Activated CD8-positive, alpha-beta T cell treated with anti-CD3 and anti-CD28 coated beads, Interleukin-2, amount 10 ng/mL, durations not matched to agents 7 days and 5 days (primary cell): ENCODE data around the gene RASGRP4. TPM values are rescaled to one million over a fixed set of nuclear protein-coding genes. Genes with fewer than 3 reads are reported as not detected.

Experiments used
- ATAC-seq: fragments of 150-1000 bp; cut with Tn5 transposase; one replicate; pipeline ENCODE4 v1.10.0; 2021; ENCODE audit warnings: moderate library complexity
- CTCF ChIA-PET: fragments of 350-600 bp; sonication (Branson Sonifier 250); formaldehyde crosslinking; loops from one replicate; lab custom pipeline; 2021; ENCODE audit warnings: antibody characterized with exemption; lab: Charles Lee
- POLR2A ChIA-PET: fragments of 350-600 bp; sonication (Branson Sonifier 250); formaldehyde crosslinking; loops from one replicate; lab custom pipeline; 2021; ENCODE audit warnings: antibody characterized with exemption; lab: Charles Lee
- DNase-seq: peaks from one replicate; pipeline ENCODE4 v3.0.0-alpha.2; 2020
- H3K27ac Mint-ChIP-seq: one replicate; pipeline ENCODE4 v1.8.0; 2021; ENCODE audit warnings: mild to moderate bottlenecking, mixed read lengths
- H3K27me3 Mint-ChIP-seq: one replicate; pipeline ENCODE4 v1.8.0; 2021; ENCODE audit warnings: low read depth, mixed read lengths
- H3K36me3 Mint-ChIP-seq: one replicate; pipeline ENCODE4 v1.8.0; 2021; ENCODE audit warnings: low read depth, mixed read lengths
- H3K4me1 Mint-ChIP-seq: one replicate; pipeline ENCODE4 v1.8.0; 2021; ENCODE audit warnings: low read depth, mixed read lengths
- H3K4me3 Mint-ChIP-seq: one replicate; pipeline ENCODE4 v1.8.0; 2021; ENCODE audit warnings: mild to moderate bottlenecking, mixed read lengths
- H3K9me3 Mint-ChIP-seq: one replicate; pipeline ENCODE4 v1.8.0; 2022; ENCODE audit warnings: mixed read lengths; ENCODE audit not compliant: insufficient read depth
- total RNA-seq, 2 experiments: library from RNA; stranded (reverse); gene quantifications; one replicate each; pipeline ENCODE4 v1.2.3, GENCODE V29; 2021

RASGRP4 gene
- total RNA-seq, 2 experiments from 2014 or later, result 0.42 to 0.50 TPM

DNA sequence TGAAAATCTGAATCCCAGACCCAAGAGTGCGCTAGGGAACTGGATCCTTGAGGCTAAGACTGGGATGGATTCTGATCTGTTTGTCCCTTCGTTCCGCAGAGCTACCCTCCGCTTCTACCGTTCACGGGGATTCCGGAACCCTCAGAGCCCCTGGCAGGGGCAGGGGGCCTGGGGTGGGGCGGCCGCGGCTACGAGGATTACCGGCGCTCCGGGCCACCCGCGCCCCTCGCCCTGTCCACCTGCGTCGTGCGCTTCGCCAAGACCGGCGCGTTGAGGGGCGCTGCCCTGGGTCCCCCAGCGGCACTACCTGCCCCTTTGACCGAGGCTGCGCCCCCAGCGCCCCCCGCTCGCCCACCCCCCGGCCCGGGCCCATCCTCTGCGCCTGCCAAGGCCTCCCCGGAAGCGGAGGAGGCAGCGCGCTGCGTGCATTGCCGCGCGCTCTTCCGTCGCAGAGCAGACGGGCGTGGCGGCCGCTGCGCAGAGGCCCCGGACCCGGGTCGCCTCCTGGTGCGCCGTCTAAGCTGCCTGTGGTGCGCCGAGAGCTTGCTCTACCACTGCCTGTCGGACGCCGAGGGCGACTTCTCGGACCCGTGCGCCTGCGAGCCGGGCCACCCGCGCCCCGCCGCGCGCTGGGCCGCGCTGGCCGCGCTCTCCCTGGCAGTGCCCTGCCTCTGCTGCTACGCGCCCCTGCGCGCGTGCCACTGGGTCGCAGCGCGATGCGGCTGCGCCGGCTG is 30.5 kb downstream of the RASGRP4 start:
- Mint-ChIP-seq H3K4me1 (peaks cover 23% of the 10 kb centered on the region), H3K9me3 (no peaks in the 10 kb centered on the region), H3K36me3 (no peaks in the 10 kb centered on the region), H3K27me3 (peaks cover 38% of the 10 kb centered on the region), H3K4me3 (peak overlapping the region; percentile 66), H3K27ac (peak overlapping the region; percentile 65)
- CTCF ChIA-PET, result no interaction called here
- POLR2A ChIA-PET, result interaction anchor here (1.0 to 1.9 kb wide), 4 partner anchors 8 to 21 kb away, joined by 3 to 13 read pairs (median 6); partner anchors contain the start of gene PSMD8
- DNase-seq (peak; percentile 55), ATAC-seq (peak; percentile 83)

DNA sequence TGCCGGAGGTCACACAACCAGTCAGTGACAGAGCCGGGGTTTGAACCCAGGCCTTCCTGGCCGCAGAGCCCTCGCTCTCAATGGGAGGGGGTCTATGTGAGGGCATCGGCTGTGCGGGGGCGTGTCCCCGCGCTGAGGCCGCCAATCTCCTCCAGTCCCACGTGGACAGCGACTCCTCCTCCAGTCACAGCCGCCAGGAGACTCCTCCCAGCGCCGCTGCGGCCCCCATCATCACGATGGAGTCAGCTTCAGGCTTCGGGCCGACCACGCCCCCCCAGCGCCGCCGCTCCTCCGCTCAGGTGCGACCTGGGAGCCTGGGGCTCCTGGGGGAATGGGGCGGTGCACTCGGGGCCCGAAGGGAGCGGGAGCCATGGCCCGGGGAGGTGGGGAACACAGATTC is 31.5 kb downstream of the RASGRP4 start:
- H3K4me3 Mint-ChIP-seq, result peak overlapping the region; percentile 66
- ChIA-PET CTCF (interaction anchor here (0.7 to 2.7 kb wide), 3 partner anchors 9 to 167 kb away, joined by 3 to 26 read pairs (median 4); partner anchors contain the start of gene FAM98C), POLR2A (interaction anchor here (1.0 to 1.9 kb wide), 7 partner anchors 9 to 483 kb away, joined by 3 to 13 read pairs (median 5); partner anchors contain the start of genes PSMD8 and RINL)
- H3K4me1 Mint-ChIP-seq, result peaks cover 20% of the 10 kb centered on the region
- H3K36me3 Mint-ChIP-seq, result no peaks in the 10 kb centered on the region
- ATAC-seq, result peak; percentile 72
- H3K27ac Mint-ChIP-seq, result peak overlapping the region; percentile 65
- no peaks in the 10 kb centered on the region for H3K9me3 Mint-ChIP-seq
- H3K27me3 Mint-ChIP-seq, result peaks cover 42% of the 10 kb centered on the region
- peak; percentile 84 for DNase-seq

DNA sequence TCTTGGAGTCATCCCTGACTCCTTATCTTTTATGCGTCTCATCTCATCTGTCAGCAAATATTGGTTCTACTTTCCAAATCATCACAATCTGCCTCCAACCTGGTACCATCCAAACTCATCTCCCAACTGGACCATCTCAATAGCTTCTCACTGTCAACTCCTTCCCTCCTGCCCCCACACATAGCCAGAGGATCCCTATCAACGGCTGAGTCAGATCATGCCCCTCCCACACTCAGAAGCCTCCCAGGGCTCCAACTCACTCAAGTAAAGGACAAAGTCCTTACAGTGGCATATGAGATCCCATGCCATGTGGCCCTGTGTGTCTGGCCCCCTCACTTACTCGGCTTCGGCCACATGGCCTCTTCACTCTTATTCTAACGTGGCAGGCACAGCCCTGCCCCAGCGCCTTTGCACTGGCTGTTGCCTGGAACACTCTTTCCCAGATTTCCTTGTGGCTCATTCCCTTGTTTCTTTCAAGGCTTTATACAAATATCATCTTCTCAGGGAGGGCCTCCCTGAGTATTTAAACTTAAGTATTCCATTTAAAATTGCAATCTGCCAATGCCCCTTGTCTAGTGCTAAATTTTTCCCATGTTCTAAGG is 33.2 kb downstream of the RASGRP4 start:
- H3K4me1 Mint-ChIP-seq, result peaks cover 28% of the 10 kb centered on the region
- peaks cover 49% of the 10 kb centered on the region for H3K27me3 Mint-ChIP-seq
- no peak overlapping the region for H3K27ac Mint-ChIP-seq
- no peak for DNase-seq
- POLR2A ChIA-PET, result interaction anchor here (0.6 kb wide), 1 partner anchor 1893 kb away, joined by 4 read pairs; no protein-coding TSS in a partner anchor
- CTCF ChIA-PET, result interaction anchor here (2.7 kb wide), 1 partner anchor 10 kb away, joined by 26 read pairs; the partner anchor contains the start of gene FAM98C
- ATAC-seq, result no peak
- peaks cover 2% of the 10 kb centered on the region for H3K36me3 Mint-ChIP-seq
- H3K4me3 Mint-ChIP-seq, result no peak overlapping the region
- no peaks in the 10 kb centered on the region for H3K9me3 Mint-ChIP-seq

DNA sequence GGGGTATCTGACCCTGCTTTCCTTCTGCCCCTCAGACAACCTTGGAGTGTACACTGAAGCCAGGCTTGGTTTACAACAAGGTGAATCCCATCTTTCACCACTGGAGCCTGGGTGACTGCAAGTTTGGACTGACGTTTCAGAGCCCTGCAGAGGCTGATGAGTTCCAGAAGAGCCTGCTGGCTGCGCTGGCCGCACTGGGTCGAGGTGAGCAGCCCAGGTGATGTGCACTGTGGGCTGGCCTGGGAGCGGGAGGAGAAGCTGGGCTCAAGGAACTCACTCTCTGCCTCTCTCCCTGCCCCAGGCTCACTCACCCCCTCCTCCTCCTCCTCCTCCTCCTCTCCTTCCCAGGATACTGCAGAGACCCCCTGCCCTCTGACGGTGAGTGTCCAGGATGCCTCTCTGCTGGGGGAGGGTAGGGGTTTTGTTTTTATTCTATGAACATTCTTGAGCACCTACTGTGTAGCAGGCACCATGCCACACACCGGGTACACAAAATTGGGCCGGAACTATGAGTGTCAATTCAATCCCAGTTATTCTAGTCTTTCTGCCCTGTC is 34.0 kb downstream of the RASGRP4 start:
- POLR2A ChIA-PET, result no interaction called here
- no peak overlapping the region for H3K4me3 Mint-ChIP-seq
- no peak overlapping the region for H3K27ac Mint-ChIP-seq
- CTCF ChIA-PET, result no interaction called here
- H3K36me3 Mint-ChIP-seq, result peaks cover 6% of the 10 kb centered on the region
- H3K9me3 Mint-ChIP-seq, result no peaks in the 10 kb centered on the region
- ATAC-seq (no peak), DNase-seq (no peak)
- H3K4me1 Mint-ChIP-seq, result peaks cover 35% of the 10 kb centered on the region
- H3K27me3 Mint-ChIP-seq, result peaks cover 54% of the 10 kb centered on the region

DNA sequence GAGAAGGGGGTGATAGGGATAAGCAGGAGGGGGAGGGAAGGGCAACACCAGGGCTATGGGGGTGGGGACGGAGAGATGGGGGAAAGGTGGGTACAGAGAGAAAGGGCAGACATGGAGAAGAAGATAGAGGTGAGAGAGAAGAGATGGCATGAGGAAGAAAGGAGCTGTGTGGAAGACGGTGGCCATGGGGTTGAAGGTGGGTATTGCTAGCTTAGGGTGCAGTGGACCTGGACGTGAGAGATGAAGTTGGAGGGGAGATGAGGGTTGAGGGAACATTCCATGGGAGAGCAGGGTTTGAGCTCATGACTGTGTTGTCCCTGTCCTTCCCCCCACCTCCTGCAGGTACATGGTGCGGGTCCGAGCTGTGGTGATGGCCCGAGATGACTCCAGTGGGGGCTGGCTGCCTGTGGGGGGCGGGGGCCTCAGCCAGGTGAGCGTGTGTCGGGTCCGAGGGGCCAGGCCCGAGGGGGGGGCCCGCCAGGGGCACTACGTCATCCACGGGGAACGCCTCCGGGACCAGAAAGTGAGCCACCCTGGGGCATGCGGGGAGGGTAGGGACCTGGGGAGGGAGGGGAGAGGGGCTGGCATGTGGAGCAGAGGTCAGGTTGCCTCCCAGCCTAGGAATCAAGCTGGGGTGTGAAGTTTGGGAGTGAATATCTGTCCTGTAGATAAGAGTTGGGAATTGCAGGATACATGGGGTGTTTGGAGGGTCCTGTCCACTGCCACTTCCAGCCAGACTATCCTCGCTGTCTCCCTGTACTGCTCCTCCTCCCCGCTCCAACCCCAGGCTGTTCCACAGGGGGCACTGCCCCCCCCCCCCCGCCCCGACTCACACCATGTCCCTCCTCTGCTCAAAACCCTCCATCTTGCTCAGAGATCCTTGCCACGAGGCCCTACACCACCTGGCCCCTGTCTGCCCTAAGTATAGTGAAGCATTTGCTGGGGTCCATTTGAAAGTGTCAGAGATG is 35.8 kb downstream of the RASGRP4 start:
- Mint-ChIP-seq H3K27me3 (peaks cover 51% of the 10 kb centered on the region), H3K27ac (no peak overlapping the region), H3K4me1 (peaks cover 28% of the 10 kb centered on the region), H3K4me3 (no peak overlapping the region), H3K36me3 (peaks cover 6% of the 10 kb centered on the region), H3K9me3 (no peaks in the 10 kb centered on the region)
- ChIA-PET CTCF (interaction anchor here (1.7 to 2.1 kb wide), 2 partner anchors 13 to 16 kb away, joined by 4 to 11 read pairs; partner anchors contain the start of genes FAM98C and PSMD8), POLR2A (interaction anchor here (0.6 kb wide), 1 partner anchor 165 kb away, joined by 3 read pairs; no protein-coding TSS in a partner anchor)
- DNase-seq (no peak), ATAC-seq (no peak)

DNA sequence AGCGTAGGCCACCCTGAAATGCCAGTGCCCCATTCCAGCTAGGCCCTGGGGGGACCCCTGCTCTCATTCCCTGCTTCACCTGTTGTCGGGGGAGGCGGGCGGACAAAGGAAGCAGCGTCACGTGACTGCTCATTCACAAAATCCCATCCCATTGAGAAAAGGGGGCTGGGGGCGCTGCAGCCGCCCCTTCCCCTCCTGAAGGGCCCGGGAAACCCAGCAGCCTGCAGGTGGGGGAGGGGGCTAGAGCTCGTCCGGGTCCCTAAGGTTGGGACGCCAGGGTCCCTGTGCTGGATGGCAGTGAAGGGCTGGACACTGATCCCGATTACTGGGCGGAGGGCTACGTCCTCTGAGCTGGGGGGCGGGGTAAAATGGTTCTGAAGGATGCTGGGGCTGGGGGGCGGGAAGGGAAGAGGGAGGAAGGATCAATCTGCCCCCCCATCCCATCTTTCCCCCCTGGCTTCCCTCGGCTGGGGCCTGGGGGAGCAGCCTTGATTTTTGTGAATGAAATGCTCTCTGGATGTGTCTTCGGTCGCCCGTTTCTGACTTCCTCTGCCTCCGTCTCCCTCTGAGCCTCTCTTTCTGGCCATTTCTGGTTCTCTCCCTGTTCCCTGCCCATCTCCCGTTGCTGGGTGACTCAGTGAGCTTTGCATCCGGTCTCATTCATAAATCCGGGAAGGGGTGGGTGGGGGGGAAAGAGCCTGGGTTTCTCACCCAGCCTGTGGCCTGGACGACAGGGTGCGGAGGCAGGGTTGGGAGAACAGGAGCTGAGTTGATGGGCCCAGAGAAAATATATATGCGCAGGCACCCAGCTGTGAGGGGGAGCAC is 36.7 kb downstream of the RASGRP4 start:
- H3K9me3 Mint-ChIP-seq, result no peaks in the 10 kb centered on the region
- ATAC-seq (no peak), DNase-seq (no peak)
- ChIA-PET CTCF (interaction anchor here (1.7 to 2.1 kb wide), 2 partner anchors 14 to 15 kb away, joined by 4 to 11 read pairs; partner anchors contain the start of genes FAM98C and PSMD8), POLR2A (interaction anchor here (0.6 kb wide), 2 partner anchors 90 to 166 kb away, joined by 3 read pairs; no protein-coding TSS in a partner anchor)
- H3K27me3 Mint-ChIP-seq, result peaks cover 47% of the 10 kb centered on the region
- peaks cover 23% of the 10 kb centered on the region for H3K4me1 Mint-ChIP-seq
- H3K36me3 Mint-ChIP-seq, result peaks cover 15% of the 10 kb centered on the region
- no peak overlapping the region for H3K4me3 Mint-ChIP-seq
- no peak overlapping the region for H3K27ac Mint-ChIP-seq

DNA sequence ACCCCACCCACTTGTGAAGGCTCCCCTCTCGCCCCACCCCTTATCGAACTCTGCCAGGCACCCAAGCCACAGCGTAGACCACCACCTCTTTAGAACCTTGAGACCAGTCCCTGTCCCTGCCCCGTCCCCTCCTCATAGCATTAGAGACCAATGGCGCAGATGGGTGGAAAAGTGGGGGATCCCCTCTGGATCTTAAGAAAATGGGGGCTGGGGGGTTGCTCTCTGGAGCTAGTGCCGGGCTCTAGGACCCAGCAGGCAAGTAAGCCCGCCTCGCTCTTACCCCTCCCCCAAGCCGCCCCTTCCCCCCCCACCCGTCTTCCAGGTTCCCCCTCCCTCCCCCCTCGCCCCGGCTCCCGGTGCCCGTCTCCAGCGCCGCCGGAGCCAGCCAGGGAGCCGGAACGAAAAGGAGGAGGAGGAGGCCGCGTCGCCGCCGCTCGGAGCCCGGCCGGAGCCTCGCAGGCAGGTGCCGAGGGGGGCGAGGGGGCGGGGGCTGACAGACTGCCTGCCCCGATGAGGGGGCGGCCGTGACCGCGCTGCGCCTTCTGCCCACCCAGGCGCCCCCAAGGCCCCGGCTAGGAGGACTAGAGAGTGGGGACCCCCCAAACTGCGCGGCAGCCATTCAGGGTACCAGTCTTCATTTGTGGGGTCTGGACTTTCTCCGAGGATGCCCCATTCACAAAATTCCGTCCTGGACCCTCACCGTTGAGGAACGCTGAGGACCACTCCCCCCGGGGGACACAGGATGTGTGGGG is 37.5 kb downstream of the RASGRP4 start, which contains the start of gene SPRED3:
Gene SPRED3, plus strand, starts transcription at position 349 of the 752 bp plus-strand sequence. CDS start 1,606 bp downstream, outside the sequence.
- ChIA-PET POLR2A (interaction anchor here (0.8 to 2.3 kb wide), 3 partner anchors 11 to 14 kb away, joined by 3 to 15 read pairs (median 10); partner anchors contain the start of genes FAM98C and PSMD8), CTCF (interaction anchor here (1.2 to 1.6 kb wide), 4 partner anchors 14 to 542 kb away, joined by 3 to 9 read pairs (median 4); partner anchors contain the start of genes CATSPERG, MRPS12, PSMD8 and SARS2)
- ATAC-seq, result no peak

DNA sequence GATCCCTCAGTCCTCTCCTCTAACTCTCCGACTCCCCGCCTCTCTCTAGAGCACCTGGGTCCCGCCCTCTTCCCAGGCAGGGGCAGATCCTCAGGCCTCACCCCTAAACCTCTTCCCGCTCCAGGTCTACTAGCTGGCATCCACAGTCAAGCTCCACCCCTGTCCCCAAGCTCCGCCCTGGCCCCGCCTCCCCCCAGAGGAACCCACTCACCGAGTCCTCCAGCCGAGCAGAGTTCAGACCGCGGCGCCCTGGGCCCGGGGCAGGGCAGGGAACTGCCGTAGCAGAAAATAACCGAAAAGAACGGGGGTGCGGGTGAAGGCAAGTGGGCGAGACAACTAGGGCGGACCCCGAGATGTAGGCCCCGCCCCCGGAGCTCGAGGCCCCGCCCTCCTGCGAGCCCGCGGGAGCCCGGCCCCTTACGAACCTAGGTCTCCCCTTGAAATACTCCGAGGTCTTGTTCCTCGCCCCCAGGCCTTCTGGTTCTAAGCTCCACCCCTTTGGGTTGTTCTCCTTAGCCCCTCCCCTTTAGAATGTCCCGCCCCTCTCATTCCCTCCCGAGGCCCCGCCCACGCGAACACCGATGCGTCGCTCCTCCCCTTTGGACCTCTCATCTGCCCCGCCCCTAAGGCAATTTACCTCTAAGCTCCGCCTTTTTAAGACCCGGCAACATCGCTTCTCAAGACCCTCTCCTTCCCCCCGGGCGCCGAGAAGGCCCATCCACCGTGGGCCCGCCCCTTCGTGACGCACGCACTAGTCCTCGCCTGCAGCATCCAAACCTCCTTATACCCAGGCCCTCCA is 38.3 kb downstream of the RASGRP4 start, which contains the start of gene GGN:
Gene GGN, minus strand, starts transcription at position 485 of the 799 bp plus-strand sequence. CDS start 773 bp downstream, outside the sequence.
- H3K27me3 Mint-ChIP-seq, result peaks cover 37% of the 10 kb centered on the region
- H3K36me3 Mint-ChIP-seq, result peaks cover 25% of the 10 kb centered on the region
- H3K9me3 Mint-ChIP-seq, result no peaks in the 10 kb centered on the region
- peak within 1 kb of the TSS; percentile 46 for H3K27ac Mint-ChIP-seq
- POLR2A ChIA-PET, result interaction anchor here (0.8 to 2.3 kb wide), 4 partner anchors 10 to 490 kb away, joined by 3 to 15 read pairs (median 6); partner anchors contain the start of genes FAM98C and PSMD8
- peaks cover 19% of the 10 kb centered on the region for H3K4me1 Mint-ChIP-seq
- CTCF ChIA-PET, result interaction anchor here (1.2 to 1.6 kb wide), 6 partner anchors 14 to 543 kb away, joined by 3 to 9 read pairs (median 4); partner anchors contain the start of genes CATSPERG, FAM98C, MRPS12 and PSMD8
- ATAC-seq, result peak; percentile 78
- peak; percentile 77 for DNase-seq
- peak within 1 kb of the TSS; percentile 70 for H3K4me3 Mint-ChIP-seq

More for the DNA sequence above, 37.5 kb downstream of the RASGRP4 start, which contains the start of gene SPRED3:
- Mint-ChIP-seq H3K36me3 (peaks cover 17% of the 10 kb centered on the region), H3K4me3 (peak within 1 kb of the TSS; percentile 70), H3K27me3 (peaks cover 40% of the 10 kb centered on the region), H3K4me1 (peaks cover 19% of the 10 kb centered on the region), H3K27ac (peak within 1 kb of the TSS; percentile 46), H3K9me3 (no peaks in the 10 kb centered on the region)
- DNase-seq, result no peak
